Retinal pigment epithelial cell (primary cell): ENCODE results near the gene CCDC137.

Source experiments
- DNase-seq: peaks from one replicate; pipeline ENCODE4 v3.0.0-alpha.2; 2010; ENCODE audit warnings: low read depth
- H3K4me3 ChIP-seq: 2 replicates; pipeline ENCODE4 v1.5.1; 2011; ENCODE audit warnings: mild to moderate bottlenecking, low read length, control low read depth, moderate library complexity
- TF ChIP-seq, protein P1 (sequence below): conservative IDR thresholded peaks from 2 replicates; pipeline ENCODE4 v1.5.1; 2011; ENCODE audit warnings: low read depth, low read length, control low read depth, inconsistent platforms

CCDC137 gene

DNA sequence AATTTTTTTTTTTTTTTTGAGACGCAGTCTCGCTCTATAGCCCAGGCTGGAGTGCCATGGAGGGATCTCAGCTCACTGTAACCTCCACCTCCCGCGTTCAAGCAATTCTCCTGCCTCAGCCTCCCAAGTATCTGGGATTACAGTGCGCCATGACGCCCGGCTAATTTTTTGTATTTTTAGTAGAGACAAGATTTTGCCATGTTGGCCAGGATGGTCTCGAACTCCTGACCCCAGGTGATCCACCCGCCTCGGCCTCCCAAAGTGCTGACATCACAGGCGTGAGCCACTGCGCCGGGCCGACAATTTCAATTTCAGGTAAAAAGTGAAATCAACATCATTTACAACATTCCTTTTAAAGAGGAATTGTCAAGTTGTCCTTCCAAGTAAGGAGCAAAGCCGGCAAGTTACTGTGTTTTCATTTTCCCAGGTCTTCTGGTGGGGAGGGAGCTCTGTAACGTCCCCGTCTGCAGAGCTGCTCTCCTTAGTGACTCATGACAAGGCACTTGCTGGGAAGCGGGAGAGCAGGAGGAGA is 30.5 kb upstream of the CCDC137 start:
- no peak for DNase-seq
- H3K4me3 ChIP-seq, result peak overlapping the region; percentile 94
- TF ChIP-seq, protein P1, sequence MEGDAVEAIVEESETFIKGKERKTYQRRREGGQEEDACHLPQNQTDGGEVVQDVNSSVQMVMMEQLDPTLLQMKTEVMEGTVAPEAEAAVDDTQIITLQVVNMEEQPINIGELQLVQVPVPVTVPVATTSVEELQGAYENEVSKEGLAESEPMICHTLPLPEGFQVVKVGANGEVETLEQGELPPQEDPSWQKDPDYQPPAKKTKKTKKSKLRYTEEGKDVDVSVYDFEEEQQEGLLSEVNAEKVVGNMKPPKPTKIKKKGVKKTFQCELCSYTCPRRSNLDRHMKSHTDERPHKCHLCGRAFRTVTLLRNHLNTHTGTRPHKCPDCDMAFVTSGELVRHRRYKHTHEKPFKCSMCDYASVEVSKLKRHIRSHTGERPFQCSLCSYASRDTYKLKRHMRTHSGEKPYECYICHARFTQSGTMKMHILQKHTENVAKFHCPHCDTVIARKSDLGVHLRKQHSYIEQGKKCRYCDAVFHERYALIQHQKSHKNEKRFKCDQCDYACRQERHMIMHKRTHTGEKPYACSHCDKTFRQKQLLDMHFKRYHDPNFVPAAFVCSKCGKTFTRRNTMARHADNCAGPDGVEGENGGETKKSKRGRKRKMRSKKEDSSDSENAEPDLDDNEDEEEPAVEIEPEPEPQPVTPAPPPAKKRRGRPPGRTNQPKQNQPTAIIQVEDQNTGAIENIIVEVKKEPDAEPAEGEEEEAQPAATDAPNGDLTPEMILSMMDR, result no peak

DNA sequence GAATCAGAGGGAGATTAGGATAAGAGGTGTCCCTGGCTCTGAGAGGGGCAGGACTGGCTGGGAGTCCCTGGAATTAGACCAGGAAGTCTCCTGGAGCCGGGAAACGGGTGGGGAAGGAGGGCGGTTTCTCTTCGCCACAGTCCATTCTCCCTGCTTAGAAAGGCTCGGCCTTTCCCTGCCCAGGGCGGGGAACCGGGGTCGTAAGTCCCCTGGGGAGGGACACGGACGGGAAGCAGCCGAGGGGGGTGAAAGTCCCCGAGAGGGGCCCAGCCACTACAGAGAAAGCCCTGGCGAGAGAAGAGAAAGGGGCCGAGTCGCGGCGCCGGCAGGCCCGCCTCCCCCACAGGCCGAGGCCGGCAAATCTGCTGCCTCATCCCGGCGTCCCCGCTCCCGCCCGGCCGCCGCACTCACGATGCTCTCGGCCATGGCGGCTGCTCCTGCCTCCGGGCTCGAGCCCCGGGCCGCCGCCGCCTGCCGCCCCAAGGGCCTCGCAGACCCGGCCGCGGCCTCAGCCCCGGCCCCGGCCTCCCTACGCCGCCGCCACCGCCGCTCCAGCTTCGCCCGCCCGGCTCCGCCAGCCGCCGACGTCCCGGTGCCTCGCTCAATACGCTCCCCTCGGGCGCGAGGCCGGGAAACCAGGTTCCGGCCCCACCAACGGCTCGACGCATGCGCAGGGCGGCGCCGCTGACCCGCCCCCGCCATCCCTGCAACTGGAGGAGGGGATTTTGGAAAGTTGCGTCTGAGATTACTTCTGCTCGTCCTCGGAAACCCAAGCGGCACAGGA is 29.8 kb upstream of the CCDC137 start, which contains the start of the genes NPLOC4 and TSPAN10:
Gene NPLOC4, minus strand, starts transcription at position 608 of the 784 bp plus-strand sequence. Its CDS starts 182 bp downstream, at position 426.
Gene TSPAN10, plus strand, starts transcription at position 692 of the 784 bp plus-strand sequence. CDS start 5,217 bp downstream, outside the sequence.
- TF ChIP-seq, protein P1, result no peak
- no peak for DNase-seq
- peak within 1 kb of the TSS; percentile 94 for H3K4me3 ChIP-seq

DNA sequence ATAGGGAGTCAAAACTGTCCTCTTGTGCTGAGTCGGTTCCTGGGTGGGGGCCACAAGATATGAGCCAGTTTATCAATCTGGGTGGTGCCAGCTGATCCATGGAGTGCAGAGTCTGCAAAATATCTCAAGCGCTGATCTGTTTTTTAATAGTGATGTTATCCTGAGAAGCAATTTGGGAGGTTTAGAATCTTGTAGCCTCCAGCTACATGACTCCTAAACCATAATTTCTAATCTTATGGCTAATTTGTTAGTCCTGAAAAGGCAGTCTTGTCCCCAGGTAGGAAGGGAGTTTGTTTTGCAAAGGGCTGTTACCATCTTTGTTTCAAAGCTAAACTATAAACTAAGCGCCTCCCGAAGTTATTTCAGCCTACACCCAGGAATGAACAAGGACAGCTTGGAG is 27.9 kb upstream of the CCDC137 start:
- H3K4me3 ChIP-seq, result no peak overlapping the region
- TF ChIP-seq, protein P1, result no peak
- DNase-seq, result no peak

DNA sequence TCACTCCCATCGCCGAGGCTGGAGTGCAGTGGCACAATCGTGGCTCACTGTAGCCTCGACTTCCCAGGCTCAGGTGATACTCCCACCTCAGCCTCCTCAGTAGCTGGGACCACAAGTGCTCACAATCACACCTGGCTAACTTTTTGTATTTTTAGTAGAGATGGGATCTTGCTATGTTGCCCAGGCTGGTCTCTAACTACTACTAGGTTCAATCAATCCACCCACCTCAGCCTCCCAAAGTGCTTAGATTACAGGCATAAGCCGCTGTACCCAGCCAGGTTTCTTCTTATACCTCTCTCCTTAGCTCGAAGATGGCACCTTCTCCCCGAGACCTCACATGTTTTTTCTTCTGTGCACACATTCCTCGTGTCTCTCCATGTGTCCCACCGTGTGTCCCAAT is 26.5 kb upstream of the CCDC137 start:
- H3K4me3 ChIP-seq, result no peak overlapping the region
- TF ChIP-seq, protein P1, result no peak
- DNase-seq, result no peak

DNA sequence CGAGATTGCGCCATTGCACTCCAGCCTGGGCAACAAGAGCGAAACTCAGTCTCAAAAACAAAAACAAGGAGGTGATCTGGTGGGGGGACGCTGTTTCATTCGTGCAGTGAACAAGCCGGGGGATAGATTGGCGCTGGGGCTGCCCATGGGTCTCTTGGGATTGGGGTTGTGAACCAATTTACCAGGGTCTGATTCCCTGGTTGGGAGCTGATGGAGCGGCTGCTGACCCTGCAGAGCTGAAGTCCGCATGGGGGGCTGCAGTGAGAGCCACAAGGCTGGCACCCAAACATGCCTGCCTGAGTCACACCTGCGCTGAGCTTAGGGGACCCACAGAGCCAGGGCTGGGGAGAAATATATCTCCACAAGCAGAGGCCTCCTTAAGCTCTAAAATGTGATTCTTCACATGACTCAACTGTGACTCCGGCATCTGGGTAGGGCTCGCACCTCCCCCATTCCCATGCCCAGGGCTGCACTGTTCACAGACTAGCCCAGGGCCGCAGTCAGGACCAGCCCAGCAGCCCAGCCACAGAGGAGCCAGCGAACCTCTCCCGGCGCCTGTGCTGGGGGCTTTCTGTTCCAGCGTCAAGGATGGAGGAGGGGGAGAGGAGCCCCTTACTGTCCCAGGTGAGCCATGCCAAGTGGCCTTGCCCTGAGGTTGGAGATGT is 24.6 kb upstream of the CCDC137 start:
- peak overlapping the region; percentile 65 for H3K4me3 ChIP-seq
- DNase-seq, result peak; percentile 96

DNA sequence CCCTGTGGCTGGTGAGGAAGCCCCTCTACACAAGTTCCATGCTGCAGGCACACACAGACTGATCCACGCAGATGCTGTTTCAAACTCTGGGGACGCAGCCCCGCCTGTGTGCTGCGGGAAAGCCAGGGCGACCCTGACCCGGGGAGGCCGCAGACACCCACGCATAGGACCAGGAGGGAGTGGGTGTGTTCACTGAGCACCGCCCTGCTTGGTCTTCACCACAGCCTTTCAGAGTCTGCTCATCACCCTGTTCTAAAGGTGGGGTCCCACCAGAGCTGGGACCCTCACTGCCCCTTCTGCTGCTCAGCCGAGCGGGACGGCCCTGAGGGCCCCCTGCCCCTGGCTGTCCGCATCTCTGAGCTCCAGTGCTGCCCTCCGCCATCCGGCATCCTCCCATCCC is 22.0 kb upstream of the CCDC137 start:
- TF ChIP-seq, protein P1, result no peak
- no peak for DNase-seq
- H3K4me3 ChIP-seq, result peak overlapping the region; percentile 51

More for the DNA sequence above, 24.6 kb upstream of the CCDC137 start:
- TF ChIP-seq, protein P1, result no peak
